Left colon (tissue), 2 donors: Measurements from ENCODE around the gene KCNIP1. TPM values are rescaled to one million over a fixed set of nuclear protein-coding genes. Genes with fewer than 3 reads are reported as not detected.

ENCODE experiments used
- ATAC-seq: fragments of 200-7000 bp; cut with Tn5 transposase; one replicate; pipeline ENCODE4 v1.9.1; 2020; ENCODE audit warnings: mild to moderate bottlenecking, moderate library complexity
- DNase-seq, 2 donors: peaks; one replicate each; pipeline ENCODE4 v3.0.0-alpha.2; 2020
- intact Hi-C, 2 donors: fragments of 100-400 bp; cut with DNase I in 1 of 2; cut with micrococcal nuclease in 1 of 2; formaldehyde crosslinking; loops; one replicate each; pipeline versions ENCODE4 v1.11.2 to v1.14.0; 2022; cut with DNase I, micrococcal nuclease
- total RNA-seq, 2 donors: library from RNA; stranded (reverse); fragmentation: NEBNext Ultra II Directional; extraction: Animal tissue kit (Norgen Biotek cat#: 25700); gene quantifications; one replicate each; pipeline ENCODE4 v1.2.1, GENCODE V29; 2021
- donor health status: DM: no; HTN: no; CAD: no.
- donor health status: DM: yes; HTN: yes; CAD: no.

KCNIP1 gene
- total RNA-seq, 2 donors from 2014 or later, result 0.22 TPM; not detected in 1

DNA sequence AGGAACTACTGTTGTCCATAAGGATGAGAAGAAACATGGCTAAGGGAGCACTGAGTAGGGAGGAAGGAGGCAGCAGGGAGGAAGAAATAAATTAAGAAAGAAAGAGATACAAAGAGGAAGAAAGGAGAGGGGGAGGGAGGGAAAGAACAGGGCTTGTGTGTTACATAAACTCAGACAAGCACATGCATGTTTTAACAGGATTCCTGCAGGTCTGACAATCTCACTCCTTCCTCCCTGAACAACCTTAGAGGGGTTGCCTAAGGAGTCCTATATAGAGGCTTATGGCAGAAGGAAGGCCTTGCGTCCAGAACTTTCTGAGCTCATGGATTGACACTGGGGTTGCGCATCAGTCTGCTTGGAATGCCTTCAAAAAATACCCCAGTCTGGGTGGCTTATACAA is 4.2 kb upstream of the KCNIP1 start:
- intact Hi-C loops, result no loop called here
- ATAC-seq, result no peak

DNA sequence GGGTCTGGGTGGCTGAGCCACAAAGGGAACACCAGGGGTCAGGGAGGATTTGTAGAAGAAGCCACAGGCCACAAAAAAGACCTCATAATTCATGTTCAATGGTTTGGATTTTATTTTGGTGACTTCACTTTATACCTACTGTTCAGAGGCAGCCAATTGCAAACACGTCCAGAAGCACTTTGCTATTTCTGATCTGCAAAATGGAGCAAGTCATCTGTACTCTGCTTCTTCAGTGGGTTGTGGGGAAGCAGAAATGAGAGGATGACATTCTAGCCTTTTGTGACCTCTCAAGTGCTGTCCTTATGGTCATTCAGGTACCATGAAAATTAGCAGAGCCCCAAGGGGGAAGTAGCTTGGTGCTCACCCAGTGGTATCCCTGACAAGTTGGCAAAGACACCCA is 2.5 kb upstream of the KCNIP1 start:
- ATAC-seq (no peak), DNase-seq (no peak)
- intact Hi-C loops, result no loop called here

More for the DNA sequence above, 4.2 kb upstream of the KCNIP1 start:
- no peak for DNase-seq

DNA sequence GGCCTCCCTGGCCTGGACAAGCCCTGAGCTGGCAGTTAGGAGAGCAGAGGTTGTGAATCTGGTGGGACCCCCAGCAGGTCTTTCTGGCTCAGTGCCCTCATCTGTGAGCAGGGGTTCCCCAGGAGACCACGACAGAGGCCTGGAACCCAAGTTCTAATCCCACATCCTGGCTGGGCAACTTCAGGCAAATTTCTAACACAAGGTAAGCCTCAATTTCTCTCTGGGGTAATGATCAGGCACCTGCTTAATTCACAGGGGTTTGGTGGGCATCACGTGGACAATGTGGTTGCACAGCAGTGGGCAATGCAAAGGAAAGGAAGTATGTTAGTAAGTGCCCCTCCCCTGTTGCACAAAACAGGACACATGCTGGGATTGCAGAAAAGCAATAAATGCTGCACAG is 1.9 kb upstream of the KCNIP1 start:
- ATAC-seq (no peak), DNase-seq (no peak)
- intact Hi-C loops, result no loop called here

DNA sequence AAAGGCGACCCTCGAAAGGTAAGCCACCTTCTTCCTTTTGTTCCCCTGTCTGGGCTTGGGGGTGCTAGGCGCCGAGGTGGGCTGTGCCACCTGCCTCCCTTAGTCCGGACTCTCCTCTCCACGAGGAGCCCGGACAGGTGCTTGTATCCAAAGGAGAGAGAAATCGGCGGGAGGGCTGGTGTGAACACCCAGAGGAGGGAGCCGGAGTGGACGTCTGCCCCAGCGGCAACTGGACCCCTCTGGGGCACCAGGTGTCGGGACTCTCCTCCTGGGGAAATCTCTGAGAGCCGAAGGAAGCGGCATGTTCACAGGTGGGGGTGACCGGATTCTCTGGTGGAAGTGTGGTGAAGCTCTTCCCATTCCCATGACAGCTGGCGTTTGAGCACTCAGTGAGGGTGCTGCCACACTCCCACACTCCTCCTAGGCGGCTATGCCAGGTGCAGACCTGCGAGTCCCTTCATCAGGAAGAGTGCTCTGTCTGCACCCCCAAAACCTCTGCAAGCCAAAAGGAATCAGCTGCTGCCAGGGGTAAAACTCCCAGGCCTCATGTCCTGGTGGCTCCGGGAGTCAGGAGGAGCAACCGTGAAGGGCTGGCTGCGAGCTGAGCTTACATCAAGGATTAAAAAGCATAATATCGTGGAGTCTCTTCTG is 921 bp downstream of the KCNIP1 start:
- DNase-seq, result no peak
- ATAC-seq, result no peak
- intact Hi-C loops, result no loop called here

DNA sequence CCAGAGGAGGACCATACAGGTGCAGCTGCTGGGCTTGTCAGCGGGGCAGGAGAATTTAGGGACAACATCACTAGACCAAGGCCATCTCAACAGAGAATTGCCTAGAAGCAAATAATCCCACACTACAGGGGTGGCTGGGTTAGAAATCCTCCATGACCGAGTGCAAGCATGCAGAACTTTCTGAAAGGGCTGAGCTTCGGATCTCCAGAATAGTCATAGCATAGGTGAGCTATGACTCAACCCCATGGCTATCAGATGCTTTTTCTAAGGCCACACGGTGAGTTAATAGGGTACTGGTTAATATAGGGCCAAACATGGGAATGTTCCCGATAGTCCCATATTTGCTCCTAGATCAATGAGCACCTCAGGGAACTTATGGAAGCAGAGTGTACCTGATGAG is 4.2 kb downstream of the KCNIP1 start:
- intact Hi-C loops, result no loop called here
- DNase-seq (no peak), ATAC-seq (no peak)

DNA sequence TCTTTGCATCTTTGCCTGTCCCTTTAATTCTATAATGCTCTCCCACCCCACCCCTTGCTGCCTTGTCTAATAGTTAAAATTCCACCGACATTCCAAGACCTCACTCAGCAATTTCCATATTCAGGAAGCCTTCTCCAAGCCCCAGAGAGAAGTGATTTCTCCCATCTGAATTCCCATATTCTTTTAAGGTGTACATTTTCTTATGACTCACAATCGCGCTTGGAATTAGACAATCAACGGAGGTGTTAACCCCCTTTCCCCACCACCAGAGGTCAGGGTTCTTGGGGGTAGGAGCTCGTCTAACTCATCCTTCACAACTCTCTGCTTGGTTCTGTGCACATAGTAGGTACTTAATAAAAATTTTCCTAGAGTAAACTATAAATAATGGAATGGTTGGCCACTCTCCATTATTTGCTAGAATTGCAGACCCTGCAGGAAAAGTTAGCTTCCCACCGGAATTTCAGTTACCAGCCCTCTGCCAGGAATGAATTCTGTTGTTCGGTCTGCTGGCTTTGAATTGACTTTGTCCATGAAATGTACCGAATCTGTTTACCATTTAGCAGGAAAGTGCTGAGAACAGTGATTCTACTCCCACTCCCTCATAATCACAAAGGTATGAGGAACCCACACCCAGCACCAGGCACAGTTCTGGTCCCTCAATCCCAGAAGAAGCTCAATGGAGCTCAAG is 5.0 kb downstream of the KCNIP1 start:
- no peak for DNase-seq
- ATAC-seq, result no peak
- intact Hi-C loops, result no loop called here

DNA sequence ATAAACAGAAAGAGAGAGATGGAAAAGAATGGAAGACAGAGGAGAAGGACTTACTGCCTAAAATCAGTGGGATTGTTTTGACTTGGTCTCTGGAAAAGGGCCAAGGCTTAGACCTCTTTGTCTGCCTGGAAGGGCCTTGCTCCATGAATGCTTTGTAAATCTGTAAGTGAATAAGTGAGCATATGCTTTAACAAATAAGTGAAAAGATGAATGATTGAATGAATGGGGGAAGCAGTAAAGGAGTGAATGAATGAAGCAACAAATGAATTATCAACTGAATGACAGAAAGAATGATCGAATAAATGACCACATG is 5.5 kb downstream of the KCNIP1 start:
- no peak for ATAC-seq
- intact Hi-C loops, result no loop called here
- no peak for DNase-seq

DNA sequence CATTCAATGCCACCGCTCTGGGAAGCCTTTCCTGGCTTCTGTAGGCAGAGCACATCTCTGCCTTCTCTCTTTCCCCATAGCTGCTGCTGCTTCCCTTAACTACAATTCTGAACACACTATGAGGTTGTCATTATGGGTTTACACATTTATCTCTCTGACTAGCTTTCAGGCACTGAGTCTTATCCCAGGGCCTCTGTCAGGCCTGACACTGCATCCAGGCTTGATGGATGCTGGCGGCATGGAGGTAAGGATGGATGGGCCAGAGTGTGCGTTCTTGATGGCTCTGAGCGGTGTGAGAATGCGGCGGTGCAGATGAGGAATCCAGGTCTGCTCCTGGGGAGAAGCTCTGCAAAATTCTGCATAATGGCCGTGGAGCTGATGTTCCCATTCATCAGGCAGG is 6.3 kb downstream of the KCNIP1 start:
- intact Hi-C loops, result no loop called here
- ATAC-seq, result no peak
- DNase-seq, result no peak

DNA sequence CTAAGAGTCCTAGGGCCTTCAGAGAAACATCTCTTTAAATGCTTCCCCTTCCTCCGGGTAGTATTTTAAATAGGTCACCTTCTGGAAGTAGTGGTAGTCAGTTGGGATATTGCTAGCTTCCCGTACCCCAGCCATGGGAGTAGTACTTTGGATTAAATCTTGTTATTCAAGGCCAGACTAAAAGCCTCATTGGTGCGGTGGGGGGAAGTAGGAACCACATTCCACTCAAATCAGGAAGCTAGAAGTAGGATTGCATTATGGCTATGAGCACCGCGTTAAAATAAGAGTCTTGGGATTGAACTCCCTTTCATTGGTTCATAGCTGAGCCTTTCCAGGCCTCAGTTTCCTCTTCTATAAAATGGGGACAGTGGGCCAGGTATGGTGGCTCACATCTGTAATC is 6.7 kb downstream of the KCNIP1 start:
- DNase-seq (no peak), ATAC-seq (no peak)
- intact Hi-C loops, result no loop called here

DNA sequence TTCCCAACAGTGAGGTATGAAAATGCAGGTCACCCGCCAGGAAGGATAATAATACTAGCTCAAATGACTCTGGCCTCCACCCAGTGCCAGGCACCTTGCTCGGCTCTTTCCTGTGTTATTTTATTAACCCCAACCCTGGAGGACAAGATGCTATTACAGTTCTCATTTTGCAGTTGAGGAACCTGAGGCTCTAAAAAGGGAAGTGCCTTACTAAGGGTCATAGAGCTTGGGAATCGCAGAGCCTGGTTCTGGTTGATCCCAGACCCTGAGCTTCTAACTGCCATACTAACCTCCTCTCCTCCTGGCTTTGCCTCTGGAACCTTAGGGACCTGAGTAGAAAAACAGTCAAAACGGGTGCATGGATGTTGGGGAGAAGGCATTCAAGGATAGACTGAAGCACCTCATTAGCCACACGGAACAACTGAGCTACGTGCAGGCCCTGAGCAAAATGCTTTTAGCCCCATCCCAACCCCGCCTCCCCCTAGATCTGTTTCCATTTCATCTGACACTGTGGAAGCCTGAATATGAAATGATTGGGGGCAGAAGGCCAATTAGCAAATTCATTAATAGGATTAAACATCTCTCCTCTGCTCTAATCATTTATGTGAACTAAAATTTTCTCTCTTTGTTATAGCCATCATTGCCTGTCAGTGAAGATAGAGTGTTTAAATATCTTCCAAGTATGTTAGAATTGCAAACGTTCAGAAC is 7.9 kb downstream of the KCNIP1 start:
- ATAC-seq (no peak), DNase-seq (no peak)
- intact Hi-C loops, result no loop called here

DNA sequence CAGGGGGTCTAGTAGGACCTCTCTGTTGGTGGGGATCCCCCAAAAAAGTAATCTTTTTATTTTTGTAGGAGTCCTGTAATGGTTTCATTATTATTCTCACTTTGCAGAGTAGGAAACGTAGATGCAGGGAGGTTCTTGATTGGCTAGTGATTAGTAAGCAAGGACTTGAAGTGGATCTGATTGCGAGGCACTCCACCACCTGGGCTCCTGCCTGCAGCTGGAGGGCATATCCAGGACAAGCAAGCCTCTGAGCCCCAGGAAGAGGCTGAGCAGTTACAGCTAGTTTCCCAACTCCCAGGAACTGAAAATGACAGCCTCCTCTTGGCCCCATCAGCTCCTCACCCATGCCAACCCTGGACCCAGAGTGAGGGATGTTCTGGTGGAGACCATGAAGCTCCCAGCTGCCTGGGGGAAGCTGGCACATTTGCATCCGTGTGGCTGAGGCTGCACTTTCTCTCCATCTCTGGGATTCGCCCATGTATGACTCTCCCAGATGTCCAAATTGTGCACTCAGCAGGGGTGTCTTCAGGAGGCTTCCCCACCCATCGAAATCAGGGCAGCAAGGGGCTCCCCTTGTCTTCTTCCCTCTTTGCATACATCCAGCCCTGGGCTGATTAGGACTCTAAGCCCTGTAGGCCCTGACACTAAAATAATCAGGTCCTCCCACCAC is 10.2 kb downstream of the KCNIP1 start:
- intact Hi-C loops, result no loop called here
- DNase-seq, result no peak
- no peak for ATAC-seq

DNA sequence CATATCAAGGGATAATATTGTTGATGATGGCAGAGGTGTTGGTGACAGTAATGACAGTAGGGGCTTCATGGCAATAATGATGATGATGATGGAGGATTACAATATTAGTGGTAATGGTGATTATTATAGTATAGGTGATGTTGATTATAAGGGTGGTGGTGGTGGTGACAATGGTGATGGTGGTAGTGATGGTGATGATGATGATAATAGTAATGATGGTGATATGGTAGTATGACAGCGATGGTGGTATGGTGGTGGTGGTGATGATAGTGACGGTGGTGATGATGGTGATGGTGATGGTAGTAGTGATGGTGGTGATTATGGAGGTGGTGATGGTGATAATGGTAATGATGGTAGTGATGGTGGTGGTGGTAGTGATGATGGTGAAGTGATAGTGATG is 13.6 kb downstream of the KCNIP1 start:
- no peak for DNase-seq
- ATAC-seq, result no peak
- intact Hi-C loops, result no loop called here

DNA sequence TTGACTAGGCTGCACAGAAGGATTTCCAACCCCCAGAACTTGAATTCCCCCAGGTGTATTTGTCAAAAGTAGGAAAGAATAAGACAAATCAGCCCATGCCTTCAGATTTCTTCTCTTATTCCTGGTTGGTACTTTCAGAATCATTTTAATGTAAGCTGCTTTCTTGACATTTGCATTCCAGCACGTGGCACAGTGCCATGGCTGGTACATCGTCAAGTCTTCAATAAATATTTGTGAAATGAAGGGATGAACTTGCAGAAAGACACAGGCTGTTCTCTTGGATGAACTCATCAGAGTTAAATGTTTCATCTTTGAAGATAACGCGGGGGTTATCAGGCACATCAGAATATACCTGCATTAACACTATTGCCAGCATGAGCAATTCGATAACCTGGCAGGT is 14.5 kb downstream of the KCNIP1 start:
- DNase-seq (no peak), ATAC-seq (no peak)
- intact Hi-C loops, result no loop called here

DNA sequence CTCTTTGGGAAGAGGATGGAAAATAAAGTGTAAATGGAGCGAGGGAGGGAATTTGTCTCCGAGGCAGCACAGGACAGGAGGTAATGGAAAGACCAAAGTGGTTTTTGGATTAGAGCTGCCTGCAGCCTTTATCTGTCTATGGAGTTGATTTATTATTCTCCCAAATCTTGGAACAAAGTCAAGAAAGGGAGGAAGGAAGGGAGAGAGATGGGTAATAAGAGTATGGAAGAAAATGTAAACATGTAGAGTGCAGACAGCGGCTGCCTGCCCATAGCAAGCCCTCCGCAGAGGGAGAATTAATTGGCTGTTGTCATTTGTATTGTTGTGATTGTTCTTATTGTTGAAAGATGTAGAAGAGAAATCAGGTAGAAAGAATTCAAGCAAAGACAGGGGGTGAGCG is 15.7 kb downstream of the KCNIP1 start:
- intact Hi-C loops, result no loop called here
- DNase-seq, result no peak

DNA sequence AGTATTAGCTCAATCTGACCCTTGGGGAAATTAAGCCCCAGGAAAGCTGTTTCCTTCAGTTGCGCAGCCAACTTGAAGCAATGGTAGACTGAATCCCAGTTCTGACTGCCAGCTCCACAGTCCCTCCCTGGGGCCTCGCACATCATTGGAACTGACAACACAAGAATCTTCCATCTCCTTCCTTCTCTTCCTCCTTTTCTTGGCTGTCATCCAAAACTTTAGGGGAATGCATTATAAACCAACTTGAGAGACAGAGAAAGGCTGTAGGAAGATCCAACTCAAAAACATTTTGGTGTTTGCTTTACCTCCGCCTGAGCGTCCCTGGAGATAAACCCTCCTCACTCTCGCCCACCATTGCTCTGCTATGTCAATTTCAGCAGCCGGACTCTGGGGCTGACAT is 16.6 kb downstream of the KCNIP1 start:
- intact Hi-C loops, result no loop called here
- DNase-seq (no peak), ATAC-seq (no peak)

More for the DNA sequence above, 15.7 kb downstream of the KCNIP1 start:
- ATAC-seq, result no peak

DNA sequence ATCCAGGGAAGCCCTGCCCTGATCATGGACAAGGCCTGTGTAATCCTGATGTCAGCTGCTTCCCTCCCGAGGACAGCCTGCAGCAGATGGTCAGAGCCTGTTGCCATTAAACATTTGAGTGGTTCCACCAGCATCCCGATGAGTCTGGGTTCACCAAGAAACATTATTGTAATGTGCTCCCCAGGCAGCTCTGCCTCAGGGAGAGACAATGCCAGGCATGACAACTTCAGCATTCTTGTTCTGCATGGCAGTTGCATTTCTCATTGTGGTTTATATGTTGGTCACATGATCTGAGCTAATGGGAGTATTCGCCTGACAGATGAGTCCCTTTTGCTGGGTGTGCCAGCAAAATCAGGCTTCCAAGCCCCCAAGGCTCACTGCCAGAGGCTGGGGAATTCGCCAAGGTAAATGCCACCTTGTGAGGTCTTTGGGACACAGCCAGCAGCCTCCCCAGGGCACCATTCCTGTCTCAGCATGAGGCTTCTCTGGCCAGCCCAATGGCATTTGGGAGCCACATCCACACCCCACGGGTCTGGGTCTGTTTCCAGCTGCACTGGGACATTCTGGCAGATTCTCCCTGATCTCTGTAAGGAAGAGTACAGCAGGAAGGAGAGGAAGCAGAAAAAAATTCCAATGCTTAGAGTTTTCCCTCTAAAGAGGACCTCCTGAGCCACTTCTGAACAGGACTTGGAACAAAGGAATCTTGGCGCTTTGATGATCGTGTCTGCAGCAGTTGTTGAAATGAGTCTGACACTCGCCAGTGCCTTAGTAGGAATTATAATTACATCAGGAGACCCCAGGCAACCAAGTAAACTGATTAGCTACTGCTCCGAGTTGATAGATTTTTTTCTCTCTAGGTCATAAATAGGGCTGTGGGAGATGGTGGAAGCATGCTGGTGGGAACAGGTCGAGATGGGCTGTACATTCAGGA is 18.7 kb downstream of the KCNIP1 start:
- DNase-seq (no peak), ATAC-seq (no peak)
- intact Hi-C loops, result no loop called here

DNA sequence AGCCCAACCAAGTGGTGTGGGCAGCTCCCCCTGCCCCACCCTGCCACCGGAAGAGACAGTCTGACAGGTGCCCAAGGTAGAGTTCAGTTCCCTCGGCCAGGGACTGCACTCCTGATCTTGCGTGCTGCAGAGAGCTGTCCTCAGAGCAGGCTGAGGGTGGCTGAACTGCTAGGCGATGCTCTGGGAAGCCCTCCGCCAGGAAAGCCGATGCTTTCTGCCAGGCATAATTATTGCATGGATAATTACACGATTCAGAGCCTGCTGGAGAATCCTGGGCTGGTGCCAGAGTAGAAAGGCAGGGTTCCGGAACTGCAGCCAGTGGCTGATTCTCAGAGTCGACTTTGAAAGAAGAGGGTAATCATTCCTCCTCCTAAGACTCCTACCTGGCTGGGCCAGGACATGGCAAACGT is 19.3 kb downstream of the KCNIP1 start:
- ATAC-seq (no peak), DNase-seq (no peak)
- intact Hi-C loops, result no loop called here

DNA sequence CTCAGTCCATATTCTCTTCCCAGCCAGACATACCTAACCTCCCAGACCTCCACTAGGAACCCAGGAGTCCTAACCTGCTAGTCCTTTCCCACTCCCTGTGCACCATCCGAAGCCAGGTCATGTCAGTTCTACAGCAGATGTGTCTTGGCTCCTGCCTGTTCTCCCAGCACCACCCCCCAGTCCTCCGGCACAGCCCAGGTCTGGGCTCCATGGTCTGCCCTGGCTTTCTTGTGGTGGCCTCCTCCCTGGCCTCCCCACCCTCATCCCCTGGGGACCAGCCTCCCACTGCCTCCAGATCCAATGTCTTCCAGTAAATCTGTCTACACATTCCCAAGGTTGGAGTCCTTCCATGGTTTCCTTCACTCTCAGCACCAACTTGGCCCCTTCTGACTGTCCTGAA is 20.0 kb downstream of the KCNIP1 start:
- no peak for DNase-seq
- intact Hi-C loops, result no loop called here

DNA sequence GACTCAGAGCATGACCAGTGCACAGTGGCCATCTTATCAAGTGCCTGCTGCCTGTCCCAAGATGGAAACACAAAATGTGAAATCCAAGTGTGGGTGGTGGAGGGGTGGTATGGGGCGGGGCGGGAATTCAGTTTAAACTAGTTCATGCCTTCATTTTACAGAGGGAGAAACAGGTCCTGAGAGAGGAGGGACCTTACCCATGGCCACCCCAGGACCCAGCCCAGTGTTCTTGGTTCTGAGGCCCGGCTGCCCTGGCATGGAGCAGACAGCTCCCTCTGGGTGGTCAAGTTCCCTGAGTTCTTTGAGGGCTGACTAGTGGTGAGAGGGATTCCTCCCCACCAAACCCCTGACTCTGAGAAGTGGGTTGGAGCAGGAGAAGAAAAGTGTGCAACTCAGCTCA is 20.8 kb downstream of the KCNIP1 start:
- DNase-seq (no peak), ATAC-seq (no peak)
- intact Hi-C loops, result no loop called here

More for the DNA sequence above, 20.0 kb downstream of the KCNIP1 start:
- ATAC-seq, result no peak
